Stimulated activated naive B cell treated with anti-CD40 and anti-IgM and Interleukin-4, amounts not matched to agents 10 μg/mL and 1 μg/mL and 100 μg/mL, for 72 hours (primary cell): ENCODE results near the gene XKR7.

ENCODE experiments used
- ATAC-seq, 2 donors: fragments of 150-1000 bp; cut with Tn5 transposase; replicated peaks; 2 replicates each; pipeline ENCODE4 v1.10.0; 2021; ENCODE audit warnings: moderate library complexity in 1 of 2
- DNase-seq: peaks from one replicate; pipeline ENCODE4 v3.0.0; 2021
- H3K27ac Mint-ChIP-seq: one replicate; pipeline ENCODE4 v1.8.0; 2022; ENCODE audit warnings: mild to moderate bottlenecking, mixed read lengths
- H3K27me3 Mint-ChIP-seq, 2 donors: one replicate each; pipeline ENCODE4 v1.8.0; 2022; ENCODE audit warnings: mixed read lengths in 2 of 2
- H3K36me3 Mint-ChIP-seq, 2 donors: one replicate each; pipeline ENCODE4 v1.8.0; 2022; ENCODE audit warnings: mixed read lengths in 2 of 2, mild to moderate bottlenecking in 1 of 2
- H3K4me1 Mint-ChIP-seq, 2 donors: one replicate each; pipeline ENCODE4 v1.8.0; 2022; ENCODE audit warnings: mixed read lengths in 2 of 2, mild to moderate bottlenecking in 1 of 2
- H3K4me3 Mint-ChIP-seq, 2 donors: one replicate each; pipeline ENCODE4 v1.8.0; 2022; ENCODE audit warnings: mild to moderate bottlenecking in 2 of 2, mixed read lengths in 2 of 2, moderate library complexity in 1 of 2
- H3K9me3 Mint-ChIP-seq, 2 donors: one replicate each; pipeline ENCODE4 v1.8.0; 2022; ENCODE audit warnings: mixed read lengths in 2 of 2, mild to moderate bottlenecking in 1 of 2

Gene XKR7

GRCh38 chr20:31979713-31980426, 11.9 kb downstream of the XKR7 start:
- peaks cover 20 to 34% of the 10 kb centered on the region in 2 donors for H3K27me3 Mint-ChIP-seq
- H3K36me3 Mint-ChIP-seq = no peaks in the 10 kb centered on the region
- H3K4me3 Mint-ChIP-seq = no peak overlapping the region
- H3K9me3 Mint-ChIP-seq = no peaks in the 10 kb centered on the region
- ATAC-seq (no peak), DNase-seq (no peak)
- no peak overlapping the region for H3K27ac Mint-ChIP-seq
- no peaks in the 10 kb centered on the region for H3K4me1 Mint-ChIP-seq

- H3K36me3 Mint-ChIP-seq = no peaks in the 10 kb centered on the region
- peaks cover 14 to 27% of the 10 kb centered on the region in 2 donors for H3K27me3 Mint-ChIP-seq
- ATAC-seq = no peak
- no peaks in the 10 kb centered on the region for H3K9me3 Mint-ChIP-seq
- DNase-seq = no peak
- no peak overlapping the region for H3K4me3 Mint-ChIP-seq
- no peak overlapping the region for H3K27ac Mint-ChIP-seq
- no peaks in the 10 kb centered on the region for H3K4me1 Mint-ChIP-seq
Observed at GRCh38 chr20:31981784-31982183, 13.8 kb downstream of the XKR7 start.

- Mint-ChIP-seq H3K4me3 (no peak overlapping the region), H3K9me3 (no peaks in the 10 kb centered on the region), H3K36me3 (no peaks in the 10 kb centered on the region), H3K4me1 (peaks cover 0 to 5% of the 10 kb centered on the region in 2 donors), H3K27ac (no peak overlapping the region), H3K27me3 (peaks cover 14 to 20% of the 10 kb centered on the region in 2 donors)
- ATAC-seq (no peak), DNase-seq (no peak)
Observed at GRCh38 chr20:31984981-31985471, 17.1 kb downstream of the XKR7 start.

GRCh38 chr20:31987744-31988143, 19.8 kb downstream of the XKR7 start:
- Mint-ChIP-seq H3K4me3 (no peak overlapping the region), H3K9me3 (no peaks in the 10 kb centered on the region), H3K4me1 (peaks cover 0 to 5% of the 10 kb centered on the region in 2 donors), H3K36me3 (no peaks in the 10 kb centered on the region), H3K27ac (no peak overlapping the region), H3K27me3 (peaks cover 17 to 18% of the 10 kb centered on the region in 2 donors)
- ATAC-seq (no peak), DNase-seq (no peak)

GRCh38 chr20:31988430-31989015, 20.6 kb downstream of the XKR7 start:
- Mint-ChIP-seq H3K4me3 (no peak overlapping the region), H3K36me3 (no peaks in the 10 kb centered on the region), H3K9me3 (no peaks in the 10 kb centered on the region), H3K4me1 (peaks cover 0 to 5% of the 10 kb centered on the region in 2 donors), H3K27ac (no peak overlapping the region), H3K27me3 (peaks cover 19 to 20% of the 10 kb centered on the region in 2 donors)
- ATAC-seq = peak; percentile 33 to 36
- DNase-seq = no peak

GRCh38 chr20:31989030-31989645, 21.2 kb downstream of the XKR7 start:
- H3K36me3 Mint-ChIP-seq = no peaks in the 10 kb centered on the region
- H3K27ac Mint-ChIP-seq = no peak overlapping the region
- H3K27me3 Mint-ChIP-seq = peaks cover 25 to 26% of the 10 kb centered on the region in 2 donors
- DNase-seq (no peak), ATAC-seq (no peak)
- no peaks in the 10 kb centered on the region for H3K9me3 Mint-ChIP-seq
- H3K4me1 Mint-ChIP-seq = peaks cover 2 to 5% of the 10 kb centered on the region in 2 donors
- no peak overlapping the region for H3K4me3 Mint-ChIP-seq

GRCh38 chr20:31990641-31991338, 22.8 kb downstream of the XKR7 start:
- DNase-seq (no peak), ATAC-seq (no peak)
- no peak overlapping the region for H3K4me3 Mint-ChIP-seq
- H3K9me3 Mint-ChIP-seq = no peaks in the 10 kb centered on the region
- no peak overlapping the region for H3K27ac Mint-ChIP-seq
- no peaks in the 10 kb centered on the region for H3K36me3 Mint-ChIP-seq
- peaks cover 9 to 16% of the 10 kb centered on the region in 2 donors for H3K4me1 Mint-ChIP-seq
- peaks cover 37 to 39% of the 10 kb centered on the region in 2 donors for H3K27me3 Mint-ChIP-seq

GRCh38 chr20:31991339-31991705, 23.4 kb downstream of the XKR7 start:
- no peaks in the 10 kb centered on the region for H3K36me3 Mint-ChIP-seq
- H3K27me3 Mint-ChIP-seq = peaks cover 42 to 44% of the 10 kb centered on the region in 2 donors
- no peaks in the 10 kb centered on the region for H3K9me3 Mint-ChIP-seq
- no peak overlapping the region for H3K27ac Mint-ChIP-seq
- ATAC-seq = no peak
- no peak overlapping the region for H3K4me3 Mint-ChIP-seq
- peaks cover 13 to 18% of the 10 kb centered on the region in 2 donors for H3K4me1 Mint-ChIP-seq
- no peak for DNase-seq

GRCh38 chr20:31992086-31992485, 24.1 kb downstream of the XKR7 start:
- H3K9me3 Mint-ChIP-seq = no peaks in the 10 kb centered on the region
- no peak for ATAC-seq
- H3K27ac Mint-ChIP-seq = no peak overlapping the region
- DNase-seq = no peak
- no peaks in the 10 kb centered on the region for H3K36me3 Mint-ChIP-seq
- peaks cover 50% of the 10 kb centered on the region in 2 donors for H3K27me3 Mint-ChIP-seq
- H3K4me3 Mint-ChIP-seq = no peak overlapping the region
- H3K4me1 Mint-ChIP-seq = peaks cover 15 to 18% of the 10 kb centered on the region in 2 donors

GRCh38 chr20:31996996-31997395, 29.0 kb downstream of the XKR7 start:
- H3K27ac Mint-ChIP-seq = no peak overlapping the region
- H3K4me3 Mint-ChIP-seq = no peak overlapping the region
- no peaks in the 10 kb centered on the region for H3K36me3 Mint-ChIP-seq
- peaks cover 14 to 15% of the 10 kb centered on the region in 2 donors for H3K4me1 Mint-ChIP-seq
- H3K27me3 Mint-ChIP-seq = peaks cover 51 to 52% of the 10 kb centered on the region in 2 donors
- ATAC-seq = no peak
- DNase-seq = no peak
- H3K9me3 Mint-ChIP-seq = no peaks in the 10 kb centered on the region

- Mint-ChIP-seq H3K36me3 (no peaks in the 10 kb centered on the region), H3K4me3 (no peak overlapping the region), H3K4me1 (peaks cover 14 to 15% of the 10 kb centered on the region in 2 donors), H3K9me3 (no peaks in the 10 kb centered on the region), H3K27ac (no peak overlapping the region), H3K27me3 (peaks cover 41 to 43% of the 10 kb centered on the region in 2 donors)
- DNase-seq (no peak), ATAC-seq (no peak)
Observed at GRCh38 chr20:31998246-31998645, 30.3 kb downstream of the XKR7 start.

GRCh38 chr20:32003325-32003724, 35.4 kb downstream of the XKR7 start:
- DNase-seq = no peak
- peaks cover 1 to 16% of the 10 kb centered on the region in 2 donors for H3K27me3 Mint-ChIP-seq
- no peak overlapping the region for H3K27ac Mint-ChIP-seq
- no peaks in the 10 kb centered on the region for H3K4me1 Mint-ChIP-seq
- ATAC-seq = no peak
- H3K4me3 Mint-ChIP-seq = no peak overlapping the region
- no peaks in the 10 kb centered on the region for H3K9me3 Mint-ChIP-seq
- no peaks in the 10 kb centered on the region for H3K36me3 Mint-ChIP-seq

GRCh38 chr20:32004963-32005362, 37.0 kb downstream of the XKR7 start:
- Mint-ChIP-seq H3K9me3 (no peaks in the 10 kb centered on the region), H3K4me1 (no peaks in the 10 kb centered on the region), H3K27ac (no peak overlapping the region), H3K36me3 (no peaks in the 10 kb centered on the region), H3K27me3 (peaks cover 2 to 23% of the 10 kb centered on the region in 2 donors), H3K4me3 (no peak overlapping the region)
- no peak for DNase-seq
- ATAC-seq = peak; percentile 49 to 58

GRCh38 chr20:32006053-32006452, 38.1 kb downstream of the XKR7 start:
- Mint-ChIP-seq H3K27me3 (peaks cover 5 to 28% of the 10 kb centered on the region in 2 donors), H3K9me3 (no peaks in the 10 kb centered on the region), H3K4me1 (no peaks in the 10 kb centered on the region), H3K4me3 (no peak overlapping the region), H3K27ac (no peak overlapping the region), H3K36me3 (no peaks in the 10 kb centered on the region)
- ATAC-seq (no peak), DNase-seq (no peak)
